Suprapubic skin (tissue), 4 donors: ENCODE measurements around the gene METTL16.

ENCODE experiments used
- POLR2A ChIP-seq, 2 donors: fragments of 450-650 bp; IDR thresholded peaks; one replicate each; pipeline ENCODE4 v1.6.1; 2017; ENCODE audit warnings: antibody characterized with exemption in 2 of 2, mild to moderate bottlenecking in 2 of 2, moderate library complexity in 2 of 2
- POLR2AphosphoS5 ChIP-seq, 3 donors: sonication (generic); formaldehyde crosslinking; IDR thresholded peaks; one replicate each; pipeline ENCODE4 v1.6.1; 2017; ENCODE audit warnings: antibody characterized with exemption in 3 of 3

- TF ChIP-seq POLR2A (IDR thresholded peaks at IDR 0.05) (no peak), POLR2AphosphoS5 (IDR thresholded peaks at IDR 0.05) (no peak)
Measured at GRCh38 chr17:2502871-2503580, 8.7 kb downstream of the METTL16 start.
